Epidermal melanocyte (primary cell): ENCODE results near the gene PRDM7.
A peak's percentile ranks its signal among the peaks of the same experiment; 100 is the strongest.
"Not testable (repeated sequence)": the region's sequence is repeated elsewhere in the genome, so short reads cannot be mapped to it uniquely, and the experiment has no call there.

Experiments used
- DNase-seq: peaks from one replicate; pipeline ENCODE4 v3.0.0; 2011; ENCODE audit warnings: low spot score; ENCODE audit not compliant: insufficient read length

PRDM7 gene

DNA sequence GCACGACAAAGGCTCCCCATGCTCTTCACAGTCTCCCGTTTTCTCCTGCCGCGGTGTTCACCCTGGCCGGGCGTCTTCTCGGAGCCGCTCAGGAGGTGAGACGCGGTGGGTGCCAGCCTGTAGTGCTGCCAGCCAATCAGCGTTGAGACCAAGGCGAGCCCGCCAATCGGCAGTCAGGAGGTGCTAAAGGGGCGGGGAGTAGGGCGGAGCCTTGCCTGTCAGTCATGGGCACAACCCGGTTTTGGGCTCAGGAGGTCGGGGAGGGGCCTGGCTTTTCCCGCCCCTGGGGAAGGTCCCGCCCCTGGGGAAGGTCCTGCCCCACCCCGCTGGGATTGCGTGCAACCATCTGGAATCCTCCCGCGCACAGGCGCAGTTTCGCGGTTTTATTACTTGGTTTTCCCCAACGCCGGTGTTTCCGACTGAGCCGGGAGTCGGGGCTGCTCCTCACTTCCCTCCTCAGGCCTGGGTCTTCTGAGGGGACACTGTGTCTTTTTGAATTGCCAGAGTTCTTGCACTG, at the start of gene PRDM7:
Gene PRDM7, minus strand, starts transcription at position 92 of the 517 bp plus-strand sequence. CDS start 1,421 bp downstream, outside the sequence.
- peak; percentile 84 for DNase-seq

GRCh38 chr16:90121846-90122245, 44.7 kb upstream of the PRDM7 start:
- DNase-seq = not testable (repeated sequence)

- DNase-seq = not testable (repeated sequence)
Measured at GRCh38 chr16:90107617-90108016, 30.5 kb upstream of the PRDM7 start.

GRCh38 chr16:90107060-90107459, 29.9 kb upstream of the PRDM7 start:
- DNase-seq = not testable (repeated sequence)

DNA sequence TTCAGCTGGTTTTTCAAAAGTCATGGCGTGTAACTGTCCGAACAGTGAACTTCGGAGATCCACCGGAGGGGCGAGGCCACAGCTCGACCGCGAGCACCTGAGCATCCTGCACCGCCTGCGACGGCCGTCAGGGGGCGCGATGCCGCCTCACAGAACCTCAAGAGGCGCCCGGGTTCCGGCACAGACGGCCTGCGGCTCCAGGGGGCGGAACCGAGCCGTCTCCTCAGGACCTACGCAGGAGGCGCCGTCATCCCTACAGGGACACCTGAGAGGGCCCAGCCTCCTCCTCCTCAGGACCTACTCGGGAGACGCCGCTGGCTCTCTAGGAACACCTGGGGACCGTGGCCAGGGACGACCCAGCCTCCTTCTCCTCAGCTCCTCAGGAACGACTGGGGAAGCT, 29.1 kb upstream of the PRDM7 start:
- DNase-seq = not testable (repeated sequence)

DNA sequence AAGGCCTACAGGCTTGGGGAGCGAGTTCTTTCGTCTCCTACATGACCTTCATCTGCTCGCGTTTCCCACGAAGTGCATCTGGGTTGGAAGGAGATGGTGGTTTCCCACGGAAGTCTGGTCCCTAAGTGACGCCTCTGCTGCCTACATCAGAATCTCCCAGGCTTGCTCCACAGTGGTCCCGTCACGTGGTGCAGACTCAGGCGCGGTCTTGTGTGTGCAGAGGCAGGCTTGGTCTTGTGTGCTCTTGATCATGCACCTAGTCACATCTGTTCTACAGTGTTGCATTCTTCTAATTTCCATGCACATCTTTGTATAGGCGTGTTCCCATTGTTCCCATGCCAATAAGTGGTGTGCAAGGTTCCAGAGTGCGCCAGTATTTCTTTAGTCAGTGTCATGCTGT, 27.6 kb upstream of the PRDM7 start:
- not testable (repeated sequence) for DNase-seq

DNA sequence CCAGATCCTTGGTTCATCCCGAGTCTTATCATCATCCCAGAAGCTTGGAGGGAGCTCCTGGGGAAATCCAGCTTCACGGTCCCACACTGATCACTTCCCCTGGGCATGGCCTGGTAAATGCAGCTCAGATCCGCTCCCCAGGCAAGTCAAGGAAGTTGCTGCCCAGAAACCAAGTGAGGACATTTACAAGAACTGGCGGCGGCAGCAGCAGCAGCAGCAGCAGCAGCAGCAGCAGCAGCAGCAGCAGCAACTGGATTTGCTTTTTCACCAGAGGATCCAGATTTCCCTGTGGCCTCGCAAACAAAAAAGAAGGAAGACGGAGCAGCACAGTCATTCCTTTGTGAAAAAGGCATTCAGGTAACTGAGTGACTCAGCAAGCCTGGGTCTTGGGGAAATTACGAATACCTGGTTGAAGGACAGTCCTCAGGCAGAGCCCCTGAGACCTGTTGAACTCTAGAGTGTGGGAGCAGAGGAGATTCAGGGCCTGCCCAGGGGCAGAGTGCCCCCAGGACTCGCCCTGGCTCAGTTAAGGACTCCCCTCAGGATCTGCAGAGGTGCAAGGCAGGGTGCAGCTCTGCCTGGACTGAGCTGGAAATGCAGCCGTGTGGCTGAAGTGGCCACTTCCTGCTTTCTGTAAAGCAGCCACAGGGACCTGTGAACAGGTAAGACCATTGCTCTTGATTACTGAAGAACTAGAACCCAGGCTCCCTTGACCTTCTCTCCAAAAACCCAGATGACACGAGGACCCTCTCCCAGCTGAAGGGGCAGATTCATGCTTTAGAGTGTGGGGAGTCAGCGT, 25.2 kb upstream of the PRDM7 start:
- not testable (repeated sequence) for DNase-seq

- DNase-seq = not testable (repeated sequence)
Measured at GRCh38 chr16:90101332-90101731, 24.2 kb upstream of the PRDM7 start.

DNA sequence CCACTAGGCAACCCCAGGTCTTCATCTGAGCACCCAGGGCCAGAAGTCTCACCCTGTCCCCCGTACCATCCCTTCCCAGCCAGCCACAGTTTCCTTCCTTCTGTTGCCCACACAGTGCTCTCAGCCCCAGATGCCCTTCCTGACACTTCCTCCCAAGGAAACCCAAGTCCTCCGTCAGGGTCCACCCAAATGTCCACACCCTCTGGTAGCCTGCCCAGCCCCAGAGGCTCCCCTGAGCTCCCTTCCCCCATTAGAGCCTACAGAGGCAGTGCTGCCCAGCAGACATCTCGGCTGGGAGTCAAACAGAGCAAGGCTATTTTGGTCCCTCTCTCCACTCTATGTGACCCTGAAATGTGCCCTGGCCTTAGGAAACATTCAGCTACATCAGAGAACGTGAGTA, 23.7 kb upstream of the PRDM7 start:
- DNase-seq = not testable (repeated sequence)

- not testable (repeated sequence) for DNase-seq
Measured at GRCh38 chr16:90100229-90100628, 23.1 kb upstream of the PRDM7 start.

DNA sequence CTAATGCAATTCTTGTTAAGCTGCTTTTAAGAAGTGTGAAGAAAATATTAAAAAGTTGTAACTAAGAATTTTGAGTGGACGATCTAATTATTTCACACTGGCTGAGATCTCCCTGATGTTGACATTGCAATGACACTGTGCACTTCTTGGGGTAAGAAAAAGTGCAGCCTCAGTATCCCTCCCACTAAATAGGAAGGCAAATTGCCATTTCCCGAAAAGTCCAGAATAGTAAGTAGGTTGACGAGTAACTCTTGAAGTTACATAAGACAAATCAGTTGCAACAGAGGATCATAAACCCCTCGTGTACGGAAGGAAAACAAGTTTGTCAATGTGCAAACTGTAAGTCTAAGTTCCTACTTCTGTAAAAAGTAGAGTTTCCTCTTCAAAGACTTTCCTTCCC, 21.8 kb upstream of the PRDM7 start:
- DNase-seq = not testable (repeated sequence)

DNA sequence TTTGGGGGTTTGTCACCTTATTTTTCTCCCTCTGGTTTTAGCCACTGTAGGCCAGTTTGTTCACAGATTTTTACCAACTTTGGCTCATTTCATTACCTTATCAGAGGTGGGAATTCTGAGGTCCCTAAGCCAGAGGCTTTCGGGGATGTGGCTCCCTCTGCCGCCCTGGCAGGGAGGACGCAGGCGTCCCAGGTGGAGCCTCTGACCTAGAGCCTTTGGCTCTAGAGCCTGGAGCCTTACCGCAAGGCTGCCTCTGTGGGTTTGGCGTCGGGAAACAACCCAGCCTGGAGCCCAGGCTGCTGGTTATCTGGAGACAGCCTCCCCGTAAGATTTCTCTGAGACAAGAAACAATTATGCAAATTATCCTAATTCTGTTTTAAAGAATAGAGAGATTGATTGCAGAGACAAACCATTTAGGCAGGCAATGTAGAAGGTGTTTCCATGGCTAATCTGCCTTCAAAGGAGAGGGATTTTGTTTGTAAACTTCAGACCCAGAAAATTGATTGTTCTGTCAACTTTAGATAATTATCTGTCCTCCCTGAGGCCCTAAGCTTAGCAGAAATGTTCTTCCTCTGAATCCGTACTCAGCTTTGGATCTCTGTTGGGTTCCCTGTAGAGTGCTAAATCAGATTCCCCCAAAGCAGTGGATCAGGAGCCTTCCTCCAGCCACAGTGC, 20.0 kb upstream of the PRDM7 start:
- DNase-seq = not testable (repeated sequence)

GRCh38 chr16:90094791-90095190, 17.7 kb upstream of the PRDM7 start:
- DNase-seq = not testable (repeated sequence)

DNA sequence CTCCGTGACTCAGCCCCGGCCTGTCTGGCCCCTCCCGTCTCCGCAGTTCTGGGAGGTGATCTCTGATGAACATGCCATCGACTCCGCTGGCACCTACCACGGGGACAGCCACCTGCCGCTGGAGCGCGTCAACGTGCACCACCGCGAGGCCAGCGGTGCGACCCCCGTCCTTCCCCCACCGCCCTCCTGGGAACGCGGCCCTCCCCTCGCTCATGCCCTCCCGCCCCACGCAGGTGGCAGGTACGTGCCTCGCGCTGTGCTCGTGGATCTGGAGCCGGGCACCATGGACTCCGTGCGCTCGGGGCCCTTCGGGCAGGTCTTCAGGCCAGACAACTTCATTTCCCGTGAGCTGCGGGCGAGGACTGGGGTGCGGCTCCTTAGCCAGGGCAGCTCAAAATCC, 17.2 kb upstream of the PRDM7 start:
- DNase-seq = not testable (repeated sequence)

- DNase-seq = not testable (repeated sequence)
Measured at GRCh38 chr16:90093799-90094198, 16.7 kb upstream of the PRDM7 start.

DNA sequence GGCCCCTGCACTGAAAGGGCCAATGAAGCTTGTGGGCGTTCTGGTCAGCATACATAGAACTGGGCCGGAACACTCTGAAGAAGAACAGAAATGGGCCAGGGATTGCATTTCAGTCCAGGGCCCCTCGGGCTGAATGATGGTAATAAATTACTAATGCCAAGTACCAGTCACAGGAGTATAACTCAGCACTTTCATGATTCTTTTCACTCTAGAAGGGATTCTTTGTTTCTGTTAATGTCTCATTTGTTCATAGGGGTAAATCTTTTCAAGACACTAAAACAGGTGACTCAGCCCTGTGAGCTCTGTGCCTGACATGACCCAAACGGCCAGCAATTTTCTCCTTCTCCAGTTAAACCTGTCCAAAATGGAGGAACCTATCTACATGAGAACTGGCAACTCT, 15.7 kb upstream of the PRDM7 start:
- DNase-seq = peak; percentile 36

DNA sequence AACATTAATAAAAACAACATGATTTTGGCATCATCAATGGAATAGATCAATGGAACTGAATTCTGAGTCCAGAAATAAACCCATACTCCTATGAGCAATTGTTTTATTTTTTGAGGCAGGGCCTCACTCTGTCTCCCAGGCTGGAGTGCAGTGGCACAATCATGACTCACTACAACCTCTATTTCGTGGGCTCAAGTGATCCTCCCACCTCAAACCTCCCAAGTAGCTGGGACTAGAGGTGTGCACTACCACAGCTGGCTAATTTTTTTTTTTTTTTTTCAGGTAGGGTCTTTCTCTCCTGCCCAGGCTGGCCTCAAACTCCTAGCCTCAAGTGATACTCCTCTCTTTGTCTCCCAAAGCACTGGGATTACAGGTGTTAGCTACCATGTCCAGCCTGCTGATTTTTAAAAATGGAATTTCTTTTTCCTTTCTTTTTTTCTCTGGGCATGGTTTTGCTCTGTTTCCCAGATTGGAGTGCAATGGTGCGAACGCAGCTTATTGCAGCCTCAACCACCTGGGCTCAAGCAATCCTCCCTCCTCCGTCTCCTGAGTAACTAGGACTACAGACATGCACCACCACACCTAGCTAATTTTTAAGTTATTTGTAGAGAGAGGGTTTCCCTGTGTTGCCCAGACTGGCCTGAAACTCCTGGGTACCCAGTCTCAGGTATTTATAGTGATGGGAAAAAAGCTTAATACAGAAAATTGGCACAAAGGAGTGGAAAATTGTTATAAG, 7.3 kb upstream of the PRDM7 start:
- DNase-seq = no peak

GRCh38 chr16:90083139-90083538, 6.0 kb upstream of the PRDM7 start:
- DNase-seq = no peak

- DNase-seq = no peak
Measured at GRCh38 chr16:90081606-90081970, 4.5 kb upstream of the PRDM7 start.

DNA sequence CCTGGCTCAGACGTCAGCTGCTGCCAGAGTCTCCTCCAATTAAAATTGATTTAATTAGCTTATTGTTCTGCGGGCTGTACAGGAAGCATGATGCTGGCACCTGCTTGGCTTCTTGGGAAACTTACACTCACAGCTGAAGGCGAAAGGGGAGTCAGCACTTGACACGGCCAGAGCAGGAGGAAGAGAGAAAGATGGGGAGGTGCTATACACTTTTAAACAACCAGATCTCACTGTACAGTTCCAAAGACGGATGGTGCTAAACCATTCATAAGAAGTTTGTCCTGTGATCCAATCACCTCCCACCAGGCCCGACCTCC, 1.4 kb upstream of the PRDM7 start:
- no peak for DNase-seq

GRCh38 chr16:90077757-90078578, 837 bp upstream of the PRDM7 start:
- no peak for DNase-seq
